Osteoblast (primary cell): ENCODE results near the gene ADGRB3. TPM values are rescaled to one million over a fixed set of nuclear protein-coding genes. Genes with fewer than 3 reads are reported as not detected.
"Not testable (repeated sequence)": the region's sequence is repeated elsewhere in the genome, so short reads cannot be mapped to it uniquely, and the experiment has no call there.

ENCODE experiments used
- DNase-seq: peaks from one replicate; pipeline ENCODE4 v3.0.0; 2011; ENCODE audit warnings: low spot score, mixed read lengths; ENCODE audit not compliant: insufficient read length; ENCODE audit errors: missing footprints
- H2AFZ ChIP-seq: 2 replicates; pipeline ENCODE4 v1.6.0; 2011; ENCODE audit warnings: mild to moderate bottlenecking, low read length
- H3K27ac ChIP-seq: 2 replicates; pipeline ENCODE4 v1.5.1; 2011; ENCODE audit warnings: mild to moderate bottlenecking, low read depth, low read length, moderate library complexity
- H3K27me3 ChIP-seq: 2 replicates; pipeline ENCODE4 v1.6.0; 2012; ENCODE audit warnings: mild to moderate bottlenecking, control low read depth, inconsistent platforms, low read length, moderate library complexity; ENCODE audit not compliant: insufficient read depth
- H3K36me3 ChIP-seq: 2 replicates; pipeline ENCODE4 v1.5.1; 2011; ENCODE audit warnings: mild to moderate bottlenecking, low read length, control low read depth, moderate library complexity; ENCODE audit not compliant: insufficient read depth
- H3K4me1 ChIP-seq: 2 replicates; pipeline ENCODE4 v1.5.1; 2011; ENCODE audit warnings: mild to moderate bottlenecking, low read length, control low read depth, moderate library complexity; ENCODE audit not compliant: insufficient read depth
- H3K4me2 ChIP-seq: 2 replicates; pipeline ENCODE4 v1.6.0; 2011; ENCODE audit warnings: mild to moderate bottlenecking, low read length; ENCODE audit not compliant: insufficient read depth
- H3K4me3 ChIP-seq: fragments of 200-600 bp; sonication (generic); 3 replicates; pipeline ENCODE4 v1.5.1; 2012; ENCODE audit warnings: mild to moderate bottlenecking, low read length, inconsistent platforms; ENCODE audit not compliant: insufficient read depth
- H3K79me2 ChIP-seq: 2 replicates; pipeline ENCODE4 v1.6.0; 2012; ENCODE audit warnings: mild to moderate bottlenecking, low read length, control low read depth, inconsistent platforms; ENCODE audit not compliant: insufficient read depth
- H3K9me3 ChIP-seq: 2 replicates; pipeline ENCODE4 v1.5.1; 2011; ENCODE audit warnings: low read depth, low read length, control low read depth
- H4K20me1 ChIP-seq: 2 replicates; pipeline ENCODE4 v1.6.0; 2012; ENCODE audit warnings: mild to moderate bottlenecking, low read length, control low read depth; ENCODE audit not compliant: insufficient read depth
- CTCF ChIP-seq: IDR thresholded peaks from 2 replicates; pipeline ENCODE4 v1.5.1; 2011; ENCODE audit warnings: mild to moderate bottlenecking, low read depth, low read length, moderate library complexity; ENCODE audit errors: extremely low read depth
- total RNA-seq: library from RNA; depleted of rRNA; stranded (reverse); fragments of >200 nt; gene quantifications from 2 replicates; pipeline ENCODE4 v1.2.3, GENCODE V29; 2012

ADGRB3 gene
- total RNA-seq, 1 donor = not detected

- TF ChIP-seq CTCF = no peak
- Histone ChIP-seq H3K36me3 (no peaks in the 10 kb centered on the region), H3K4me1 (no peaks in the 10 kb centered on the region), H3K4me3 (no peak overlapping the region), H3K27me3 (no peaks in the 10 kb centered on the region), H3K4me2 (no peak overlapping the region), H3K79me2 (no peaks in the 10 kb centered on the region), H2AFZ (no peak overlapping the region), H3K27ac (no peak overlapping the region), H3K9me3 (no peaks in the 10 kb centered on the region), H4K20me1 (no peaks in the 10 kb centered on the region)
- DNase-seq = no peak
Observed at GRCh38 chr6:68880050-68880813, 245.2 kb downstream of the ADGRB3 start.

- not testable (repeated sequence) for DNase-seq
Observed at GRCh38 chr6:68883325-68883724, 248.2 kb downstream of the ADGRB3 start.

GRCh38 chr6:68891419-68891818 lies 256.3 kb downstream of the ADGRB3 start:
- Histone ChIP-seq H3K27me3 (no peaks in the 10 kb centered on the region), H3K27ac (no peak overlapping the region), H3K79me2 (no peaks in the 10 kb centered on the region), H2AFZ (no peak overlapping the region), H4K20me1 (no peaks in the 10 kb centered on the region), H3K4me3 (no peak overlapping the region), H3K4me1 (no peaks in the 10 kb centered on the region), H3K4me2 (no peak overlapping the region), H3K36me3 (no peaks in the 10 kb centered on the region), H3K9me3 (no peaks in the 10 kb centered on the region)
- no peak for DNase-seq
- TF ChIP-seq CTCF = no peak

More at GRCh38 chr6:68883325-68883724, 248.2 kb downstream of the ADGRB3 start:
- H4K20me1 ChIP-seq, H3K4me3 ChIP-seq, H3K27me3 ChIP-seq, H2AFZ ChIP-seq, H3K9me3 ChIP-seq, H3K36me3 ChIP-seq, H3K4me2 ChIP-seq, H3K27ac ChIP-seq, H3K79me2 ChIP-seq, H3K4me1 ChIP-seq: not testable (repeated sequence)

- Histone ChIP-seq H4K20me1 (no peaks in the 10 kb centered on the region), H3K4me2 (no peak overlapping the region), H3K79me2 (no peaks in the 10 kb centered on the region), H3K9me3 (no peaks in the 10 kb centered on the region), H3K4me3 (no peak overlapping the region), H3K27me3 (no peaks in the 10 kb centered on the region), H3K4me1 (no peaks in the 10 kb centered on the region), H3K36me3 (no peaks in the 10 kb centered on the region), H3K27ac (no peak overlapping the region), H2AFZ (no peak overlapping the region)
- no peak for TF ChIP-seq CTCF
- DNase-seq = no peak
Observed at GRCh38 chr6:68892452-68892851, 257.4 kb downstream of the ADGRB3 start.
